ENCODE results near the gene F11R. TPM values are rescaled to one million over a fixed set of nuclear protein-coding genes. Genes with fewer than 3 reads are reported as not detected.
"Not testable (repeated sequence)": the region's sequence is repeated elsewhere in the genome, so short reads cannot be mapped to it uniquely, and the experiment has no call there.

Gene F11R
- total RNA-seq, 1 donor from 2014 or later, result 10.4 TPM

DNA sequence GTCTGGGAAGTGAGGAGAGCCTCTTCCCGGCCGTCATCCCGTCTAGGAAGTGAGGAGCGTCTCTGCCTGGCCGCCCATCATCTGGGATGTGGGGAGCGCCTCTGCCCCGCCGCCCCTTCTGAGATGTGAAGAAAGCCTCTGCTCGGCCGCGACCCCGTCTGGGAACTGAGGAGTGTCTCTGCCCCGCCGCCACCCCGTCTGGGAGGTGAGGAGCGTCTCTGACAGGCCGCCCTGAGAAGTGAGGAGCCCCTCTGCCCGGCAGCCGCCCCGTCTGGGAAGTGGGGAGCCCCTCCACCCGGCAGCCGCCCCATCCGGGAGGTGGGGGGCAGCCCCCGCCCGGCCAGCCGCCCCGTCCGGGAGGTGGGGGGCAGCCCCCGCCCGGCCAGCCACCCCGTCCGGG, 8.5 kb upstream of the F11R start:
- not testable (repeated sequence) for H3K4me3 ChIP-seq (ENCODE audit: low read length in 3 of 3); H3K9ac ChIP-seq (ENCODE audit: low read depth in 1 of 3, low read length in 3 of 3)

DNA sequence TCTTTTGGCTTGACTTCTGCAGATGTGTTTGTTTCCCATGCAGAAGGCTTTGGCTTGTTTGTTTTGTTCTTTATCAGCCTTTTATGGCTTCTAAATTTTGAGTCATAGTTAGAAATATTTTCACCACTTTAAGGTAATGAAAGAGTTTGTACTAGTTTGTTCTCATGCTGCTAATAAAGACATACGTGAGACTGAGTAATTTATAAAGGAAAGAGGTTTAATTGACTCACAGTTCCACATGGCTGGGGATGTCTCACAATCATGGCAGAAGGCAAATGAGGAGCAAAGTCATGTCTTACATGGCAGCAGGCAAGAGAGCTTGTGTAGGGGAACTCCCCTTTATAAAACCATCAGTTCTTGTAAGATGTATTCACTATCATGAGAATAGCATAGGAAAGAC, 6.0 kb upstream of the F11R start:
- not testable (repeated sequence) for H3K9me3 ChIP-seq (ENCODE audit: control insufficient read depth in 3 of 3, low read length in 3 of 3); H3K27me3 ChIP-seq (ENCODE audit: control insufficient read depth in 3 of 3, insufficient read depth in 3 of 3, low read length in 3 of 3); H3K36me3 ChIP-seq (ENCODE audit: control insufficient read depth in 3 of 3, insufficient read depth in 3 of 3, low read length in 3 of 3); H3K9ac ChIP-seq (ENCODE audit: low read depth in 1 of 3, low read length in 3 of 3); H3K4me3 ChIP-seq (ENCODE audit: low read length in 3 of 3); H3K27ac ChIP-seq (ENCODE audit: low read depth, low read length); H3K4me1 ChIP-seq (ENCODE audit: control insufficient read depth in 3 of 3, insufficient read depth in 3 of 3, low read length in 3 of 3)

More for the DNA sequence above, 8.5 kb upstream of the F11R start:
- not testable (repeated sequence) for H3K27ac ChIP-seq (ENCODE audit: low read depth, low read length); H3K4me1 ChIP-seq (ENCODE audit: control insufficient read depth in 3 of 3, insufficient read depth in 3 of 3, low read length in 3 of 3); H3K27me3 ChIP-seq (ENCODE audit: control insufficient read depth in 3 of 3, insufficient read depth in 3 of 3, low read length in 3 of 3); H3K36me3 ChIP-seq (ENCODE audit: control insufficient read depth in 3 of 3, insufficient read depth in 3 of 3, low read length in 3 of 3); H3K9me3 ChIP-seq (ENCODE audit: control insufficient read depth in 3 of 3, low read length in 3 of 3)

DNA sequence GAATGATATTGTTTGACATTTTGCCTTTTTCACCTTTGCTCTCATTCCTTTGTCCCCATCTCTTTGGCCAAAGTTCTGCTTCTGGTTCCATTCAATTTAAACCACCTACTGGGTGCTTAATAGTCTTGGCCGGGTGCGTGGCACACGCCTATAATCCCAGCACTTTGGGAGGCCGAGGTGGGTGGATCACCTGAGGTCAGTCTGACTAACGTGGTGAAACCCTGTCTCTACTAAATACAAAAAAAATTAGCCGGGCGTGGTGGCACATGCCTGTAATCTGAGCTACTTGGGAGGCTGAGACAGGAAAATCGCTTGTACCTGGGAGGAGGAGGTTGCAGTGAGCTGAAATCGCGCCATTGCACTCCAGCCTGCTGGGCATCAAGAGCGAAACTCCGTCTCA, 1.5 kb upstream of the F11R start:
- H3K36me3 ChIP-seq (ENCODE audit: control insufficient read depth in 3 of 3, insufficient read depth in 3 of 3, low read length in 3 of 3); H3K27ac ChIP-seq (ENCODE audit: low read depth, low read length); H3K4me3 ChIP-seq (ENCODE audit: low read length in 3 of 3); H3K9me3 ChIP-seq (ENCODE audit: control insufficient read depth in 3 of 3, low read length in 3 of 3); H3K9ac ChIP-seq (ENCODE audit: low read depth in 1 of 3, low read length in 3 of 3): not testable (repeated sequence)
- peaks cover 6 to 25% (median 14%) of the 10 kb centered on the region in 3 donors for H3K4me1 ChIP-seq (ENCODE audit: control insufficient read depth in 3 of 3, insufficient read depth in 3 of 3, low read length in 3 of 3)
- H3K27me3 ChIP-seq (ENCODE audit: control insufficient read depth in 3 of 3, insufficient read depth in 3 of 3, low read length in 3 of 3), result peaks cover 8 to 23% (median 9%) of the 10 kb centered on the region in 3 donors

DNA sequence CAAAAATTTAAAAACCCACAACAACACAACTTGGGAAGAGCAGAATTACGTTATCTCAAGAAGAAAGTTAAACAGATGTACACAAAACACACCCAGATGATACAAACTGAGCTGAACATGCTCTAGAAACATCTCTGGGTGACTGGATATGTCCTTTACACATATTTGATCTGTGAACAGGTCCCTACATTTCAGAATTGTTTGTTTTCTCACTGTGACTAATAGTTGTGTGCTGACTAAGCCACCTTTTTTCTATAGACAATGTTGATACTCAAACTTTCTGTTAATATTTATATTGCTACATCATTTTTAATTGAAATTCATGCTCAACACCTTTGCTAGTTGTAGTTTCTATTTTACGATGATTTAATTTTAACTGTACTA, 1.0 kb upstream of the F11R start:
- Histone ChIP-seq H3K36me3 (ENCODE audit: control insufficient read depth in 3 of 3, insufficient read depth in 3 of 3, low read length in 3 of 3) (no peaks in the 10 kb centered on the region), H3K27ac (ENCODE audit: low read depth, low read length) (no peak overlapping the region), H3K4me3 (ENCODE audit: low read length in 3 of 3) (no peak overlapping the region), H3K9me3 (ENCODE audit: control insufficient read depth in 3 of 3, low read length in 3 of 3) (no peaks in the 10 kb centered on the region), H3K27me3 (ENCODE audit: control insufficient read depth in 3 of 3, insufficient read depth in 3 of 3, low read length in 3 of 3) (peaks cover 8 to 23% (median 9%) of the 10 kb centered on the region in 3 donors), H3K9ac (ENCODE audit: low read depth in 1 of 3, low read length in 3 of 3) (no peak overlapping the region), H3K4me1 (ENCODE audit: control insufficient read depth in 3 of 3, insufficient read depth in 3 of 3, low read length in 3 of 3) (peaks cover 6 to 25% (median 14%) of the 10 kb centered on the region in 3 donors)

DNA sequence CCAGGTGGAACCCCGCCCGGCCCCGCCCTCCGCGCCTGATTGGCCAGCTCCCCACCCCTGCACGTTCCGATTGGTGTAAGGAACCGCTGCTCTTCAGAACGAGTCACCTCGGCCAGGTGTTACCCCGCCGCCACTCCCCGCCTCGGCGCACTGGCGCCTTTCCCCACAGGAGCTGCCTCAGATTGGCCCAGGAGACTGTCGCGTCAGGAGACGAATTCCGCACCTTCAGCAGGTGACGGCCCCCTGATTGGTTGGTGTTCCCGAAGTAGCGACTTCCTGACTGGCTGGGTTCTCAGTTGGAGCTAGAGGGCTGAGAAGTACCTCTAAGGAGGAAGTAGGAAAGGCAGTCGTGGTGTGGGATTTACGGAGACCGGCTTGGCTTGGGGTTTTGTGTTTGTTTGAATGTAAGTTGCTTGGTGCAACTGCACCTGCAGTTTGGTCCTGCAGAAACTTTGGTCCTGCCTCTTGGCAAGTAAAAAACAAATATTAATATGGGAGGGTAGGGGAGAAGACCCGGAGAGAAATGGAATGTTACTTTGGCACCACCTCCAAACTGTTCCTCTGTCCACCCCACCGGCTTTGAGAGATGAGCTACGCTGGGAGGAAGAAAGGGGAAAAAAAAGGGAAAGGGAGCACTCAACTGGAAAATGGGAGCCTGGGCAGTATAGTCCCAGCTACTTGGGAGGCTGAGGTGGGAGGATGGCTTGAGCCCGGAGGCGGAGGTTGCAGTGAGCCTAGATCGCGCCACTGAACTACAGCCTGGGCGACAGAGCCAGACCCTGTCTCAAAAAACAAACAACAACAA, 415 bp upstream of the F11R start:
- peaks cover 6 to 25% (median 14%) of the 10 kb centered on the region in 3 donors for H3K4me1 ChIP-seq (ENCODE audit: control insufficient read depth in 3 of 3, insufficient read depth in 3 of 3, low read length in 3 of 3)
- H3K9ac ChIP-seq (ENCODE audit: low read depth in 1 of 3, low read length in 3 of 3), result peak overlapping the region; percentile 57 to 83 (median 59)
- peaks cover 8 to 23% (median 9%) of the 10 kb centered on the region in 3 donors for H3K27me3 ChIP-seq (ENCODE audit: control insufficient read depth in 3 of 3, insufficient read depth in 3 of 3, low read length in 3 of 3)
- no peaks in the 10 kb centered on the region for H3K36me3 ChIP-seq (ENCODE audit: control insufficient read depth in 3 of 3, insufficient read depth in 3 of 3, low read length in 3 of 3)
- H3K4me3 ChIP-seq (ENCODE audit: low read length in 3 of 3), result peak overlapping the region; percentile 69 to 85 (median 81)
- no peaks in the 10 kb centered on the region for H3K9me3 ChIP-seq (ENCODE audit: control insufficient read depth in 3 of 3, low read length in 3 of 3)
- peak overlapping the region; percentile 85 for H3K27ac ChIP-seq (ENCODE audit: low read depth, low read length)

DNA sequence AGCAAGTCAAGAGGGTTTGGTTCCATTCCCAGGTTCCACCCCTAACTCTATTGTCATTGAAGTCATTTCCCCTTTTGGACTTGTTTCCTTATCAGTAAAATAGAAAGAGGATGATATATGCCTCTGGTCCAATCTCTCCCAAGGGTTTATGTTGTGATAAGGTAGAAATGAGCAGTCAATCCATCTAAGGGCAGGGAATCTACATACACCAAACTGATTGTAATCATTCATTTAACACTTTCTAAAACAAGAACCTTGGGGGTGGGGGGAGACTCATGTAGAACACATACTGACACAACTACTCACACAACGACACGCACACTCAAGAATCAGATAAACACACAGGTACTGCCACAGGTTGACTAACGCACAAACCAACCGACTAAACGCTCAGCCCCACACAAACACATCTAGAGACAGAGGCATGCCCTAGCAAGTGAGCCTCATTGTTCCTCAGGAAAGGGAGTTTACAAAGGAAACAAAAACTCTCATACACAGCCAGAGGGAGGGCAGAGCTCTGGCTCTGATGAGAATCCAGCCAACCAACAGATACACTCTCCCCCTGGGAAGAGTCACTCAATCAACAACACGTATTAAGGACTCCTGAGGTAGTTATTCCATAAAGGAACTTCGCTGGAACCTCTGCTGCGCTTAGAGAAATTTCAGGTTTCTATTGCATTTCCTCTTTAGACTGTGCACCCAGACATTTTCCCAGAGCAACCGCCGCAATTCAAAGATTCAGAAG, 1.0 kb downstream of the F11R start:
- Histone ChIP-seq H3K4me3 (ENCODE audit: low read length in 3 of 3) (peak overlapping the region; percentile 69 to 85 (median 81)), H3K9me3 (ENCODE audit: control insufficient read depth in 3 of 3, low read length in 3 of 3) (no peaks in the 10 kb centered on the region), H3K4me1 (ENCODE audit: control insufficient read depth in 3 of 3, insufficient read depth in 3 of 3, low read length in 3 of 3) (peaks cover 6 to 25% (median 14%) of the 10 kb centered on the region in 3 donors), H3K27ac (ENCODE audit: low read depth, low read length) (peak overlapping the region; percentile 85), H3K9ac (ENCODE audit: low read depth in 1 of 3, low read length in 3 of 3) (peak overlapping the region; percentile 40 to 83 (median 57)), H3K36me3 (ENCODE audit: control insufficient read depth in 3 of 3, insufficient read depth in 3 of 3, low read length in 3 of 3) (no peaks in the 10 kb centered on the region), H3K27me3 (ENCODE audit: control insufficient read depth in 3 of 3, insufficient read depth in 3 of 3, low read length in 3 of 3) (peaks cover 8 to 23% (median 9%) of the 10 kb centered on the region in 3 donors)

DNA sequence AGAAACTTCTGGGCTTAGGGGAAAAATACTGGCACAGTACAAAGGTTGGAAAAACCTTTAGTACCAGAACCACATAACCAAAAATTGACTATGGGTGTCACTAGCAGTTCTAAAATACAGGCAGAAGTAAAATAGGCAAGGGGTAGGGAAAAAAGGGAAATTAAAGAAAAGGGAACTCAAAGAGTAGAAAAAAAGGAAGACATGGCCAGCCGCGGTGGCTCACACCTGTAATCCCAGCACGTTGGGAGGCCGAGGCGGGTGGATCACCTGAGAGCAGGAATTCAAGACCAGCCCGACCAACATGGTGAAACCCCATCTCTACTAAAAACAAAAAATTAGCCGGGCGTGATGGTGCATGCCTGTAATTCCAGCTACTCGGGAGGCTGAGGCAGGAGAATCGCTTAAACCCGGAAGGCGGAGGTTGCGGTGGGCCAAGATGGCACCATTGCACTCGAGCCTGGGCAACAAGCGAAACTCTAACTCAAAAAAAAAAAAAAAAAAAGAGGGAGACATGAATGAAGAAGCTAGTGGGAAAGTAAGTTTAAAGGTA, 1.8 kb downstream of the F11R start:
- peaks cover 7 to 25% (median 14%) of the 10 kb centered on the region in 3 donors for H3K4me1 ChIP-seq (ENCODE audit: control insufficient read depth in 3 of 3, insufficient read depth in 3 of 3, low read length in 3 of 3)
- not testable (repeated sequence) for H3K4me3 ChIP-seq (ENCODE audit: low read length in 3 of 3); H3K9ac ChIP-seq (ENCODE audit: low read depth in 1 of 3, low read length in 3 of 3); H3K36me3 ChIP-seq (ENCODE audit: control insufficient read depth in 3 of 3, insufficient read depth in 3 of 3, low read length in 3 of 3); H3K9me3 ChIP-seq (ENCODE audit: control insufficient read depth in 3 of 3, low read length in 3 of 3)
- peaks cover 8 to 23% (median 9%) of the 10 kb centered on the region in 3 donors for H3K27me3 ChIP-seq (ENCODE audit: control insufficient read depth in 3 of 3, insufficient read depth in 3 of 3, low read length in 3 of 3)
- peak overlapping the region; percentile 85 for H3K27ac ChIP-seq (ENCODE audit: low read depth, low read length)

DNA sequence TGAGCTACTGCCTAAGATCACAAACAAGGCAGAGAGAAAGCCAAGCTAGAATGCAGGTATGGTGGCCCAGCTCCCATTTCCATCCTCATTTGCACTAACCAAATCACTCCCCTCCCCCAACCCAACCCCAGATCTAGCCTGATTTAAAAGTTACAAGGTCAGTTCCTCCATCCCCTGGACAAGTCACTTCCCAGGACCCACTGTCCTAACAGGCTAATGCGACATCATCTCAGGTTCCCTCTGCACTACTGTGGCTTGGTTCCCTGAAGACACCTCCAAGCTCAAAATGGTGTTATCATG, 2.4 kb downstream of the F11R start:
- H3K27me3 ChIP-seq (ENCODE audit: control insufficient read depth in 3 of 3, insufficient read depth in 3 of 3, low read length in 3 of 3), result peaks cover 8 to 23% (median 9%) of the 10 kb centered on the region in 3 donors
- H3K4me3 ChIP-seq (ENCODE audit: low read length in 3 of 3), result no peak overlapping the region
- peaks cover 12 to 29% (median 17%) of the 10 kb centered on the region in 3 donors for H3K4me1 ChIP-seq (ENCODE audit: control insufficient read depth in 3 of 3, insufficient read depth in 3 of 3, low read length in 3 of 3)
- no peaks in the 10 kb centered on the region for H3K9me3 ChIP-seq (ENCODE audit: control insufficient read depth in 3 of 3, low read length in 3 of 3)
- H3K9ac ChIP-seq (ENCODE audit: low read depth in 1 of 3, low read length in 3 of 3), result no peak overlapping the region
- H3K27ac ChIP-seq (ENCODE audit: low read depth, low read length), result peak overlapping the region; percentile 85
- H3K36me3 ChIP-seq (ENCODE audit: control insufficient read depth in 3 of 3, insufficient read depth in 3 of 3, low read length in 3 of 3), result no peaks in the 10 kb centered on the region

DNA sequence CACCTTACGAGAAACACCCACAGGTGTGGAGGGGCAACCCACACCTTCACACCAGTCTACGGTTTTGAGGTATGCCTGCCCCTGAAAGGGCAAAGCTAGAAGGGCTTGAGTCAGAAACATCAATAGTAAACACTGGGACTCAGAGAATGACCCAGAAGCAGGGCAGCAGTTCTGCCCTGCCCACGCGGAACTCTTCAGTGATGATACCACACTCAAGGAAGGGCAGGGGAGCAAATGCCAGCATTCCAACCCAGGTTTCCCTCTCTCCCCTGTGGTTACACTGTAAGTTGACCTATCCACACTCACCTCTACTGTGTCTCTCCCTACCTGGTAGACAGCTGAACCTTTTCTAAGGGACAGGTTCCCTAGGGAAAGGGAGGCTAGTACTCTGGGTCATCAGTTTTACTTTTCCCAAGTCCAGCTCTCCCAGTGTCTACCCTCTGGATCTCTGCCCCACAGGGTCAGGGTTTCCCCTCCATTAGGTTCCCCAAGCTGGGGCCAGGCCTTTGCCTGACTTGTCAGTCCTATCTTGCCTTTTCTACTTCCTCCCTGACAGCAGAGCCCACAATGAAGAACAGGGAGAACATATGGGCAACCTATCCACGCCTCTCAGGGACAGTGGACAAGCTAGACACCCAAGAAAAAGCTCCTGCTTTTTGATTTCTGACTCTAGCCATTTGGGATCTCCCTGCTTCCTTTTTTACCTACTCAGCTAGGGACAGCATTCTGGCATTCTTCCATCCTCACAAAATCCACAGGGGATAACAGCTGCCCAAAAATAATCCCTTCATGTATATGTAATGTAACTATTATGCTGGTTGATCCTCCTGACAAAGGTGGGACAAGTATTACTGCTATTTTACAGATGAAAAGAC, 3.0 kb downstream of the F11R start:
- no peaks in the 10 kb centered on the region for H3K36me3 ChIP-seq (ENCODE audit: control insufficient read depth in 3 of 3, insufficient read depth in 3 of 3, low read length in 3 of 3)
- H3K9me3 ChIP-seq (ENCODE audit: control insufficient read depth in 3 of 3, low read length in 3 of 3), result no peaks in the 10 kb centered on the region
- peaks cover 8 to 23% (median 9%) of the 10 kb centered on the region in 3 donors for H3K27me3 ChIP-seq (ENCODE audit: control insufficient read depth in 3 of 3, insufficient read depth in 3 of 3, low read length in 3 of 3)
- peak overlapping the region in 1 of 3 donors; percentile 6 for H3K4me3 ChIP-seq (ENCODE audit: low read length in 3 of 3)
- no peak overlapping the region for H3K27ac ChIP-seq (ENCODE audit: low read depth, low read length)
- H3K4me1 ChIP-seq (ENCODE audit: control insufficient read depth in 3 of 3, insufficient read depth in 3 of 3, low read length in 3 of 3), result peaks cover 15 to 35% (median 20%) of the 10 kb centered on the region in 3 donors
- H3K9ac ChIP-seq (ENCODE audit: low read depth in 1 of 3, low read length in 3 of 3), result no peak overlapping the region

Measured in skeletal muscle tissue (tissue), 4 donors.